ENCODE data around the gene PPOX.

PPOX gene

GRCh38 chr1:161206411-161207140 is 40.4 kb downstream of the PPOX start:
- TF ChIP-seq CTCF (IDR thresholded peaks at IDR 0.05; ENCODE audit: borderline replicate concordance, insufficient read depth, low read depth, low read length) = no peak
- H3K4me3 ChIP-seq (ENCODE audit: low read depth, low read length) = no peak overlapping the region

DNA sequence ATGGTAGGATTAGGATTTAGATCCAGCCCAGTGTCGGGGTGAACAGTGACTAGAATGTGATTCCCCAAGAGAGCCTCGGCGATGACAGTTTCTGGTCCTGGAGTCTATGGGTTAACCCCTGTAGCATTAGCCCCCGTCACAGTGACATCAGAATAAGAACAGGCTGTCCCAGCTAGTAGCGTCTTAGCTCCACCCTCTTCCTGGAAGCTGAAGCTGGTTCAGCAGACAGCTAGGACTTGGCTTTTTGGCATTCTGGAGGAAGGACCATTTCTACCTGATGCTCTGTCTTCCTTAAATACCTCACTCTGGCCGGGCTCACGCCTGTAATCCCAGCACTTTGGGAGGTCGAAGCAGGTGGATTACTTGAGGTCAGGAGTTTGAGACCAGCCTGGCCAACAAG is 40.9 kb downstream of the PPOX start:
- TF ChIP-seq CTCF (IDR thresholded peaks at IDR 0.05; ENCODE audit: borderline replicate concordance, insufficient read depth, low read depth, low read length) = no peak
- H3K4me3 ChIP-seq (ENCODE audit: low read depth, low read length) = no peak overlapping the region

GRCh38 chr1:161209790-161210409 is 43.7 kb downstream of the PPOX start:
- H3K4me3 ChIP-seq (ENCODE audit: low read depth, low read length) = no peak overlapping the region
- peak; percentile 86 for TF ChIP-seq CTCF (IDR thresholded peaks at IDR 0.05; ENCODE audit: borderline replicate concordance, insufficient read depth, low read depth, low read length)

DNA sequence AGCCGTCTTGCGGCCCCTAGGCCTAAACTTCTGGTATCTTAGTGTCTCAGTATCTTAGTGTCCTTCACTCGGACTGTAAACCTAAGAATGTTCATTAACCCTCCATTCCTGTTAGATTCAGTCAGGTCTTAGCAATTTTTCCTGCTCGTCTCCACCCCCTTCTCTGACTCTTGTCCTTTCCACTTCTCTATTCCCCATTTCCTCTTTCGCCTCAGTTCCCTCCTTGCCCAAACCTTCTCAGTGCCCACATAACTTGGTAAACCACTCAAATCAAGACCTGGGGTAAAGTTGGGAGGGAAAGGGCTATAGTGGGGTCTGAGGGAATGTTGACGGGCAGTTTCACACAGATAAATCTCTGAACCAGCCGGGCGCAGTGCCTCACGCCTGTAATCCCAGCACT is 48.1 kb downstream of the PPOX start:
- no peak for TF ChIP-seq CTCF (IDR thresholded peaks at IDR 0.05; ENCODE audit: borderline replicate concordance, insufficient read depth, low read depth, low read length)
- no peak overlapping the region for H3K4me3 ChIP-seq (ENCODE audit: low read depth, low read length)

GRCh38 chr1:161215076-161215475 is 48.9 kb downstream of the PPOX start, which contains the start of gene FCER1G:
FCER1G (plus strand) TSS chr1:161215295; CDS start chr1:161215322, 27 bp downstream.
- no peak within 1 kb of the TSS for H3K4me3 ChIP-seq (ENCODE audit: low read depth, low read length)
- TF ChIP-seq CTCF (IDR thresholded peaks at IDR 0.05; ENCODE audit: borderline replicate concordance, insufficient read depth, low read depth, low read length) = no peak

DNA sequence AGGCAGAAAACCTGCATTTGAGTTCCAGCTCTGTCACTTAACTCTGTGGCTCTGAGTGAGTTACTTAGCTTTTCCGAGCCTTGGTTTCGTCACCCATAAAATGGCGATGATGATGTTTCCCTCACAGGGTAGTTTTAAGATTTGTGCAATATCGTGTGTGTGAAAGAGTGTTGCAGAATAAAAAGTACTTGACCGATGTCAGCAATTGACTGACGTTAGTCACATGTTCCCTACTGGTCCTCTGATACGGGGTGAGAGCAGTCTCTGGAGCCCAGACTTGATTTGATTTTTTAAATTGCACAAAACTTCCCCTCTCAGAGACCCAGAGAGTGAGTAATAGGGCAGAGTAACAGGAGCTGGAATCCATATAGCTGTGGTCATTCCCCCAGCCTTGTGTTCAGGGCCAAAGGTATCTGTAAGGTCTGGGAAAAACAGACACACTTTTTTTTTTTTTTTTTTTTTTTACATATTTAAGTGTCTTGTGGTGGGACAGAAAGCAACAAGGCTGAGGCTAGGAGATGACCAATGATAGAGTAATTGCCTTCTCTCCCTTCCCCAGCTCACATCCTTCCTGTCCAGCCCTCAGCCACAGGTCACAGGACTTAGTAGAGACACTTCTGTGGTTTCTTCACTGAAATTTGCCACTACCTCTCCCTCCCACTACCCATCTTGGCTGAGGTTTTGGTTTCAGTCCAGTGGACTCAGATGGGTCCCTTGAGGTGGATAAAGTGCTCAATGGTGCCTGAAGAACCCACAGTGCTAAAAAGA is 50.9 kb downstream of the PPOX start:
- no peak overlapping the region for H3K4me3 ChIP-seq (ENCODE audit: low read depth, low read length)

More for the DNA sequence above, 50.9 kb downstream of the PPOX start:
- no peak for TF ChIP-seq CTCF (IDR thresholded peaks at IDR 0.05; ENCODE audit: borderline replicate concordance, insufficient read depth, low read depth, low read length)
